VCaP (cell line): ENCODE data around the gene ROBO2.

Source experiments
- H3K27ac ChIP-seq: fragments of 450-650 bp; 2 replicates; pipeline ENCODE4 v1.5.1; 2017
- CTCF ChIP-seq: fragments of 450-650 bp; conservative IDR thresholded peaks from 2 replicates; pipeline ENCODE4 v1.5.1; 2017; ENCODE audit warnings: mild to moderate bottlenecking, moderate library complexity

The ROBO2 gene

GRCh38 chr3:77279276-77279675 lies 239.4 kb downstream of the ROBO2 start:
- TF ChIP-seq CTCF = no peak

GRCh38 chr3:77281721-77282120 lies 241.8 kb downstream of the ROBO2 start:
- H3K27ac ChIP-seq = no peak overlapping the region
- no peak for TF ChIP-seq CTCF

More at GRCh38 chr3:77279276-77279675, 239.4 kb downstream of the ROBO2 start:
- H3K27ac ChIP-seq = no peak overlapping the region

- no peak for TF ChIP-seq CTCF
- no peak overlapping the region for H3K27ac ChIP-seq
Measured at GRCh38 chr3:77283108-77283507, 243.2 kb downstream of the ROBO2 start.

- no peak for TF ChIP-seq CTCF
Measured at GRCh38 chr3:77288348-77288747, 248.4 kb downstream of the ROBO2 start.

GRCh38 chr3:77296527-77296926 lies 256.6 kb downstream of the ROBO2 start:
- H3K27ac ChIP-seq = no peak overlapping the region
- TF ChIP-seq CTCF = no peak

More at GRCh38 chr3:77288348-77288747, 248.4 kb downstream of the ROBO2 start:
- no peak overlapping the region for H3K27ac ChIP-seq

- no peak for TF ChIP-seq CTCF
- H3K27ac ChIP-seq = no peak overlapping the region
Measured at GRCh38 chr3:77298417-77298816, 258.5 kb downstream of the ROBO2 start.

- no peak for TF ChIP-seq CTCF
Measured at GRCh38 chr3:77303955-77304699, 264.2 kb downstream of the ROBO2 start.

More at GRCh38 chr3:77303955-77304699, 264.2 kb downstream of the ROBO2 start:
- H3K27ac ChIP-seq = no peak overlapping the region
